ENCODE data around the gene NFAM1.

The NFAM1 gene

GRCh38 chr22:42399315-42400271, 32.6 kb downstream of the NFAM1 start:
- no peak overlapping the region for H4K91ac ChIP-seq (ENCODE audit: low read length)
- no peak overlapping the region for H2BK5ac ChIP-seq (ENCODE audit: low read depth, low read length, poor library complexity, severe bottlenecking)
- H2AK5ac ChIP-seq (ENCODE audit: low read length, severe bottlenecking), result no peak overlapping the region
- H3K14ac ChIP-seq (ENCODE audit: low read length in 2 of 2), result no peak overlapping the region
- no peak overlapping the region for H2BK15ac ChIP-seq (ENCODE audit: low read depth, poor library complexity, severe bottlenecking)
- no peak overlapping the region for H4K8ac ChIP-seq (ENCODE audit: low read length)
- H2BK12ac ChIP-seq (ENCODE audit: low read length in 2 of 2), result no peak overlapping the region
- H3K18ac ChIP-seq (ENCODE audit: low read depth in 1 of 2, low read length in 2 of 2), result no peak overlapping the region
- H2AFZ ChIP-seq (ENCODE audit: low read depth, low read length), result peak overlapping the region; percentile 36
- DNase-seq, result peak; percentile 27
- no peaks in the 10 kb centered on the region for H3K36me3 ChIP-seq (ENCODE audit: control insufficient read depth in 1 of 2, insufficient read depth in 2 of 2, low read depth in 1 of 2, low read length in 2 of 2)
- H3K23ac ChIP-seq (ENCODE audit: low read length in 2 of 2), result no peak overlapping the region
- H3K4ac ChIP-seq (ENCODE audit: low read depth in 1 of 2, low read length in 2 of 2), result no peak overlapping the region
- no peak overlapping the region for H2BK120ac ChIP-seq (ENCODE audit: low read depth, low read length)
- no peak overlapping the region for H3K9ac ChIP-seq (ENCODE audit: low read length)
- WGBS, result 58% methylated on average over 28 of the region's 30 CpGs
- H3K4me2 ChIP-seq (ENCODE audit: low read length, poor library complexity, severe bottlenecking), result no peak overlapping the region
- H3K4me3 ChIP-seq (ENCODE audit: insufficient read depth in 1 of 2, low read depth in 1 of 2, low read length in 2 of 2), result no peak overlapping the region
- H3K4me1 ChIP-seq (ENCODE audit: control insufficient read depth, insufficient read depth, low read depth, low read length), result peaks cover 13% of the 10 kb centered on the region
- H3K9me3 ChIP-seq (ENCODE audit: control insufficient read depth, low read length), result no peaks in the 10 kb centered on the region
- peaks cover 25 to 52% of the 10 kb centered on the region in 2 experiments for H3K27me3 ChIP-seq (ENCODE audit: control insufficient read depth in 1 of 2, insufficient read depth in 1 of 2, low read length in 2 of 2)
- no peaks in the 10 kb centered on the region for H3K79me1 ChIP-seq (replicated peaks; ENCODE audit: low read length, poor library complexity, severe bottlenecking)
- no peak overlapping the region for H3K27ac ChIP-seq (ENCODE audit: low read length, poor library complexity, severe bottlenecking)

- H2BK120ac ChIP-seq (ENCODE audit: low read depth, low read length), result no peak overlapping the region
- H3K4me3 ChIP-seq (ENCODE audit: insufficient read depth in 1 of 2, low read depth in 1 of 2, low read length in 2 of 2), result no peak overlapping the region
- H3K9me3 ChIP-seq (ENCODE audit: control insufficient read depth, low read length), result no peaks in the 10 kb centered on the region
- DNase-seq, result no peak
- 87% methylated on average over 15 of the region's 15 CpGs for WGBS
- no peaks in the 10 kb centered on the region for H3K36me3 ChIP-seq (ENCODE audit: control insufficient read depth in 1 of 2, insufficient read depth in 2 of 2, low read depth in 1 of 2, low read length in 2 of 2)
- H3K4me1 ChIP-seq (ENCODE audit: control insufficient read depth, insufficient read depth, low read depth, low read length), result peaks cover 9% of the 10 kb centered on the region
- H2AK5ac ChIP-seq (ENCODE audit: low read length, severe bottlenecking), result no peak overlapping the region
- H2BK12ac ChIP-seq (ENCODE audit: low read length in 2 of 2), result no peak overlapping the region
- no peak overlapping the region for H3K18ac ChIP-seq (ENCODE audit: low read depth in 1 of 2, low read length in 2 of 2)
- no peaks in the 10 kb centered on the region for H3K79me1 ChIP-seq (replicated peaks; ENCODE audit: low read length, poor library complexity, severe bottlenecking)
- peaks cover 23 to 37% of the 10 kb centered on the region in 2 experiments for H3K27me3 ChIP-seq (ENCODE audit: control insufficient read depth in 1 of 2, insufficient read depth in 1 of 2, low read length in 2 of 2)
- no peak overlapping the region for H4K8ac ChIP-seq (ENCODE audit: low read length)
- H3K23ac ChIP-seq (ENCODE audit: low read length in 2 of 2), result no peak overlapping the region
- no peak overlapping the region for H3K14ac ChIP-seq (ENCODE audit: low read length in 2 of 2)
- H3K9ac ChIP-seq (ENCODE audit: low read length), result no peak overlapping the region
- H4K91ac ChIP-seq (ENCODE audit: low read length), result no peak overlapping the region
- H2AFZ ChIP-seq (ENCODE audit: low read depth, low read length), result no peak overlapping the region
- H3K4me2 ChIP-seq (ENCODE audit: low read length, poor library complexity, severe bottlenecking), result no peak overlapping the region
- no peak overlapping the region for H2BK5ac ChIP-seq (ENCODE audit: low read depth, low read length, poor library complexity, severe bottlenecking)
- H3K4ac ChIP-seq (ENCODE audit: low read depth in 1 of 2, low read length in 2 of 2), result no peak overlapping the region
- H3K27ac ChIP-seq (ENCODE audit: low read length, poor library complexity, severe bottlenecking), result no peak overlapping the region
- no peak overlapping the region for H2BK15ac ChIP-seq (ENCODE audit: low read depth, poor library complexity, severe bottlenecking)
These were observed 34.6 kb downstream of the NFAM1 start for GRCh38 chr22:42397332-42398249.

- Histone ChIP-seq H3K4me3 (ENCODE audit: insufficient read depth in 1 of 2, low read depth in 1 of 2, low read length in 2 of 2) (no peak overlapping the region), H3K23ac (ENCODE audit: low read length in 2 of 2) (no peak overlapping the region), H4K91ac (ENCODE audit: low read length) (no peak overlapping the region), H4K8ac (ENCODE audit: low read length) (no peak overlapping the region), H3K4ac (ENCODE audit: low read depth in 1 of 2, low read length in 2 of 2) (no peak overlapping the region), H3K36me3 (ENCODE audit: control insufficient read depth in 1 of 2, insufficient read depth in 2 of 2, low read depth in 1 of 2, low read length in 2 of 2) (no peaks in the 10 kb centered on the region), H2BK5ac (ENCODE audit: low read depth, low read length, poor library complexity, severe bottlenecking) (no peak overlapping the region), H2AFZ (ENCODE audit: low read depth, low read length) (no peak overlapping the region), H3K4me1 (ENCODE audit: control insufficient read depth, insufficient read depth, low read depth, low read length) (peaks cover 9% of the 10 kb centered on the region), H3K79me1 (replicated peaks; ENCODE audit: low read length, poor library complexity, severe bottlenecking) (no peaks in the 10 kb centered on the region), H3K27me3 (ENCODE audit: control insufficient read depth in 1 of 2, insufficient read depth in 1 of 2, low read length in 2 of 2) (peaks cover 30 to 39% of the 10 kb centered on the region in 2 experiments), H2BK120ac (ENCODE audit: low read depth, low read length) (no peak overlapping the region), H3K18ac (ENCODE audit: low read depth in 1 of 2, low read length in 2 of 2) (no peak overlapping the region), H3K9me3 (ENCODE audit: control insufficient read depth, low read length) (no peaks in the 10 kb centered on the region), H3K14ac (ENCODE audit: low read length in 2 of 2) (no peak overlapping the region), H3K4me2 (ENCODE audit: low read length, poor library complexity, severe bottlenecking) (no peak overlapping the region), H3K27ac (ENCODE audit: low read length, poor library complexity, severe bottlenecking) (no peak overlapping the region), H3K9ac (ENCODE audit: low read length) (no peak overlapping the region), H2BK12ac (ENCODE audit: low read length in 2 of 2) (no peak overlapping the region), H2BK15ac (ENCODE audit: low read depth, poor library complexity, severe bottlenecking) (no peak overlapping the region), H2AK5ac (ENCODE audit: low read length, severe bottlenecking) (no peak overlapping the region)
- DNase-seq, result no peak
- WGBS, result 70% methylated on average over 24 of the region's 24 CpGs
These were observed 35.4 kb downstream of the NFAM1 start for GRCh38 chr22:42396621-42397331.

Data from mesenchymal stem cell (in vitro differentiated cells and primary cell).